Measurements from ENCODE around the gene KCNT1.

Gene KCNT1

GRCh38 chr9:135699440-135699839 is 2.5 kb upstream of the KCNT1 start, which contains the start of gene SOHLH1:
TSS of gene SOHLH1 (minus strand) at chr9:135699481. CDS start at chr9:135699467, 14 bp downstream.
- DNase-seq (ENCODE audit: low read depth in 3 of 3), result no peak

GRCh38 chr9:135700525-135700924 is 1.5 kb upstream of the KCNT1 start:
- no peak for DNase-seq (ENCODE audit: low read depth in 3 of 3)

DNA sequence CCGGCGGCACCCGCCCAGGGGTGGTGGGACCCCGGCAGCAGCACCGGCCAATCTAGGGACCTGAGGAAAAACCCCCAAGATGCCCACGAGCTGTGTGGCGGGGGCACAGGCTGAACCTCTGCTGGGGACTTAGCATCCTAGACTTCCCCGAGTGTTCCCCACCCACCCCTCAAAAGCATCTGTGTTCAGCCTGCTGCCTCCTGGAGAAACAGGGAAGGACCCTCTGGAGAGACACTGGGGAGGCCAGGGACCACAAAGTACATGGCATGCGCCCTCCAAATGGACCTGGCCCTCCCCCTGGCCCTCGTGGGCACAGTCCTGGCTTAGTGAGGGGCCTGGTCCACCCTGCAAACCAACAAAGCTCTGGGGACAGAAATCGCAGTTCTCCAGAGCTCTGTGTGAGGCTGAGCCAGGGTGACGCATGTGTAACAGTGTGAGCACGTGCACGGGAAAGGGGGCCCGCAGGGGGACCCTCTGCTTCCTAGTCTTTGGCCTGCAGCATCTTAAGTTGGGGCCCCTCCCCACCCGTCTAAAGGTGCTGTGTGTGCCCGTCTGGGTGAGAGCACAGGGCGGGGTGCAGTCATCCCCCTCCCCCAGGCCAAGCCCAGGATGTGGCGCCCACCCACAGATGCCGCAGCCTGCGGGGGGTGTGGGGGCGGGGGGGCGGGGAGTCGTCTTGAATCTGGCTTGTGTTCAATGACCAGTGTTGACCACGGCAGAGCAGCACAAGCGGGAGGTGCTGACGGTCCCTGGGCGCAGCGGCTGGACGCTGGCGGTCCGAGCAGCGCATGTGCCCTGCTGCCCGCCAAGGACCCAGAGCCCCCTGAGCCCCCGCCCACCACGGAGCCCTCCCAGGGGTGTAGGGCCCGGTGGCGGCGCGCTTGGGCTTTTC is 672 bp upstream of the KCNT1 start:
- no peak for DNase-seq (ENCODE audit: low read depth in 3 of 3)

DNA sequence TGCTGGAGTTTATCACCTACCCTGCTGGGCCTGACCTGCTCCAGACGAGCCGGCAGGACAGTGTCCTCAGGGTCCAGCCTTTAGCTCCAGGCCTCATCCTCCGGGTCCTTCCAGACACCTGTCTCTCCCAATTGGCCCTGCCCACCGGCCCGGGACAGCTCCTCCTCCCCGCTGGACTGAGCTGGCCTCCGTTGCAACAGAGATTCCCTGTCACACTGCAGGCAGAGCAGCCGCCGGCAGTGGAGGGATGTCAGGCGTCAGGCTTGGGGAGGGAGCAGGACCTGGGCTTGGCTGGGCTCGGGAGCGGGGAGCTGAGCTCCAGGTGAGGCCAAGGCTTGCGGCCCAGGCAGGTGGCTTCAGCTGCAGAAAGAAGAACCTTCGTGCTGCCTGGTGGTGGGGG is 1.7 kb downstream of the KCNT1 start:
- DNase-seq (ENCODE audit: low read depth in 3 of 3), result no peak

GRCh38 chr9:135704483-135704882 is 2.5 kb downstream of the KCNT1 start:
- DNase-seq (ENCODE audit: low read depth in 3 of 3), result no peak

GRCh38 chr9:135705376-135705775 is 3.4 kb downstream of the KCNT1 start:
- no peak for DNase-seq (ENCODE audit: low read depth in 3 of 3)

DNA sequence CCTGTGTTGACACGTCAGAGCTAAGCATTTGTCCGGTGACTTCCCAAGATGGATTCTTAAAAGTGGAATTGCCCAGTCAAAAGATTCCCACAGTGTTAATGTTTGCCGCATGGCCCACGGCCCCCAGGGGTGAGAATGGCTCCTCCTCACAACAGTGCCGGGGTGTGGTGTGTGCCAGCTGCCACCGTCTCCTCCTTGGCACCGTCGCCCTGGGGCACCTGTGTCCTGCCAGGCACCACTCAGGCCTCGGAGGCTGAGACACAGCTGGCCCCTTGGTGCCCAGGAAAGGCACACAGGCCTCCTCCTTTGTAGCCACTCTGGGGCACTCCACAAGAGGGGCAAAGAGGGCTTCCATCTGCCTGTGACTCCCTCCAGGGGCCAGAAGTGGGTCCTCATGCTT is 4.3 kb downstream of the KCNT1 start:
- DNase-seq (ENCODE audit: low read depth in 3 of 3), result no peak

DNA sequence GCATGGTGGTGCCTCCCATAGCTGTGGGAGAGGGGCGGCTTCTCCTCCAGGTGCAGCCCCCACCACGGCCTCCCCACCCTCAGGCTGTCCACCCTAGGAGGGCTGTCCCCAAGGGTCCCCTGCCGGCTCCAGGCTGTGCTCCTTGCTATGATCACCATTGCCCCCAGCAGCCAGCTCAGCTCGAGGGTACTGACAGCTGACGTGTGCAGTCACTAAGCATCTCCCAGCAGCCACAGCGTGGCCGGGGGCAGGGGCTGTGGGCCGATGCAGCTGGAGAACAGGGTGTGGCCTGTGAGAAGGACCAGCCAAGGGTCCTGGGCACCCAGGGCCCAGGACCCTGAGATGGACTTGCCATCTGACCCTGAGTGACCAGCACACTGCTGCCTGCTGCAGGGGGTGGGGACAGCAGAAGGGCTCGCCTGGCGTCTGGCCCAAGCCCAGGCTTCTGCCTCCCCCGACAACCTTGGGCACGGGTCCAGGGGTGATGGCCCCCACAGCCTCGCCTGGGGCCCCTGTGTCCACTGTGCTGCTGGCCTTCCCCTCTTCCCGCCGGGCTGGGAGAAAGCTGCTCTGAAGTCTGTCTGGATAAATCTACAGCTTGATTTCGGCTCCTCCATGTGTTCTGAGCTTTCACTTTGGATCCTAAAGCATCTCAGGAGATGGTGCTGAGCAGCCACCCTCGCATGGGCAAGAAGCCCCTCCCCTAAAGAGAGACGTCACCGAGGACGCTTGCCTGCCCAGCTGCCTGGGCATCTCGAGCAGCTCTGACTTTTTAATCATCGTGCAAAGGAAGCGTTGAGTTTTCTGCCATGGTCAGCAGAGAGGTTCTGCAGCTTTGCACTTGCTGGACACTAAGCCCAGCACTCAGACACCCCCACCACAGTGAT is 5.5 kb downstream of the KCNT1 start:
- DNase-seq (ENCODE audit: low read depth in 3 of 3), result no peak

DNA sequence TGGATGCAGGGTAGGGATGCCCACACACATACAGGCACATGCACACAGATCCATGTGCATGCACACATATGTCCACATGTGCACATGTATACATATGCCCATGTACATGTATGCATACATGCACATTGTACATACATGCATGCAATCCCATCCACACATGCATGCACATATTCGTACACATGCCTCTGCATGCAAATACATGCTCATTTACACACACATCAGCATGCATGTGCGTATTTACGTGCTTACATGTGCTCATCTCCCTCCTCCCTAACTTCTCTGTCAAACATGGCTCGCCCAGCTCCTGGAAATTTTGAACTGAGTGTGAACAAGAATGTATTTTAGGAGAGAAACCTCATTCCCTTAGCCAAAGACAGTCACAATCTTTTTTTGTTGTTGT is 6.2 kb downstream of the KCNT1 start:
- DNase-seq (ENCODE audit: low read depth in 3 of 3), result no peak

GRCh38 chr9:135711391-135711790 is 9.4 kb downstream of the KCNT1 start:
- DNase-seq (ENCODE audit: low read depth in 3 of 3), result no peak

- DNase-seq (ENCODE audit: low read depth in 3 of 3), result no peak
These were observed 9.9 kb downstream of the KCNT1 start for GRCh38 chr9:135711881-135712280.

DNA sequence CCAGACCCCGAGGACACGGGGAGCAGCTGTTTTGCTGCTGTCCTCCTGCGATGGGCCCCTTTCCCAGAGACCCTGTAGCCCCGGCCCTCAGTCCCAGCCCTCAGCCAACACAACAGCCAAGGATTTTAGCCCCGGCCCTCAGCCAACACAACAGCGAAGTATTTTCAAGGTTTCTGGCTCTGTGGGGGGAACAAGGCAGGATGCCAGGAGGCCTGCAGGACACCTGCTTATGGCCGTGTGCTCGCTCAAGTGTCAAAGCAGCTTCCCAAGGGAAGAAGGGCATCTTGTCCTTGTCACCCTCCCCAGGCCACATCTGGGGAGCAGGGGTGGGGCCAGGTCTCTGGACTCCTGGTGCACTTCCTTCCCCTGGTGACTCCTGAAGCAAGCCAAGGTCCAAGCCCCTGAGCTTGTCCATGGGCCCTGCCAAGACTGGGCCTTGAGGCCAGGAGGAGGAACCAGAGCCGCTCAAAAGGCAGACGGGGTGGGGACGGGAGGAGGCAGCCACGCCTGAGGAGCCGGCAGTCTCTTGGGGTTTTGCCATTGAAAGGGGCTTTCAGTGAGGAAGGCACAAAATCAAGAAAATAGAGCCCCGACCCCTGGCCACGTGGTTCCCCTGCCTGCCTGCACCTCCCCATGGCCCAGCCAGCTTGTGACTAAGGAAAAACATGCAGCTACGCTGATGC is 10.8 kb downstream of the KCNT1 start:
- DNase-seq (ENCODE audit: low read depth in 3 of 3), result no peak

DNA sequence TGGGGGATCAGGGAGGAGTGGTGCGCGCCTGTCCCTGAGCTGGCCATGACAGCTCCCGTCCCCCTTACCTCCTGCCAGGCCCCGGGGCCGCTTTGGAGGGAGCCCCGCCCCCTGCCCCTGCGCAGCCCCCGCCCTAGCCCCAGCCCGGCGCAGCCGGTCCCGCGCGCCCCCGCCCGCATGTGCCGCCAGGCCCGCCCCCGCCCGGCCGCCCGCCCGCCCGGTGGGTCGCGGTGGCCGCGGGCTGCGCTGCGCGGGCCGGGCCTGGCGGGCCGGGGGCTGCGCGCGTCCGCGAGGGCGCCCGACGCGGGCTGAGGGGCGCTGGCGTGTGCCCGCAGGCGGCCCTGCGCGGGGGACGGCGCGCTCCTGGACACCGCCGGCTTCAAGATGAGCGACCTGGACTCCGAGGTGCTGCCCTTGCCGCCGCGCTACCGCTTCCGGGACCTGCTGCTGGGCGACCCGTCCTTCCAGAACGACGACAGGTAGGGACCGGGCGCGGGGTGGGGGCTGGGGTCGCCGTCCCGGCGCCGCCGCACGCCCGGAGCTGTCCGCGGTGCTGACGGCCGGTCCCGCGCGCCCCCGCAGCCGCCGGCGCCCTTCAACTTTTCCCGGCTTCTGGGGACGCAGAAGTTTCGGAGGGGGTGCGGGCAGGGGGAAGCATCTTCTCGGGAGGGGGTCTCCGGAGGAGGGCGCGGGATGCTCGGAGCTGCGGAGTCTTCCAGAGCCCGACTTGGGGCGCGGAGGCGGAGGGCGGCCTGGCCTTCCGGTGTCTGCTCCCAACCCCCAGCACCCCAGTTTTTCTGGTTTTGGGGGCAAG is 12.5 kb downstream of the KCNT1 start:
- no peak for DNase-seq (ENCODE audit: low read depth in 3 of 3)

- DNase-seq (ENCODE audit: low read depth in 3 of 3), result no peak
These were observed 13.1 kb downstream of the KCNT1 start for GRCh38 chr9:135715056-135715595.

- no peak for DNase-seq (ENCODE audit: low read depth in 3 of 3)
These were observed 14.1 kb downstream of the KCNT1 start for GRCh38 chr9:135716045-135716444.

GRCh38 chr9:135717410-135717809 is 15.4 kb downstream of the KCNT1 start:
- DNase-seq (ENCODE audit: low read depth in 3 of 3), result no peak

- DNase-seq (ENCODE audit: low read depth in 3 of 3), result no peak
These were observed 16.6 kb downstream of the KCNT1 start for GRCh38 chr9:135718616-135719015.

- no peak for DNase-seq (ENCODE audit: low read depth in 3 of 3)
These were observed 17.5 kb downstream of the KCNT1 start for GRCh38 chr9:135719472-135719871.

DNA sequence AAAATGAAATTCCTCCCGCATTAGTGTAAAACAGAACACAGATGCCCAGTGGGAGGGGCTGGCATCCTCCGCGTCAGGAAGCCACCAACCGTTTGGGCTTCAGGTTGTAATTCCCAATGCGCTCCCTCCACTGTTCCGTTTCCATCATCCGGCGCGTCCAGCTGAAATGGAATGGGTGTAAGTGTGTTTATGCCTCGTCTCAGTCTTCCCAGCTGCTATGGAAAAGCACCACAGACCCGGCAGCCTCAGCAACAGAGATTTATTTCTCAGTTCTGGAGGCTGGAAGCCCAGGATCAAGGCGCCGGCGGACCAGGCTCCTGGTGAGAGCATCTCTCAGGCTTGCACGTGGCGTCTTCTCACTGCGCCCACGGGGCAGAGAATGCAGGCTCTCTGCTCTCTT is 20.4 kb downstream of the KCNT1 start:
- no peak for DNase-seq (ENCODE audit: low read depth in 3 of 3)

DNA sequence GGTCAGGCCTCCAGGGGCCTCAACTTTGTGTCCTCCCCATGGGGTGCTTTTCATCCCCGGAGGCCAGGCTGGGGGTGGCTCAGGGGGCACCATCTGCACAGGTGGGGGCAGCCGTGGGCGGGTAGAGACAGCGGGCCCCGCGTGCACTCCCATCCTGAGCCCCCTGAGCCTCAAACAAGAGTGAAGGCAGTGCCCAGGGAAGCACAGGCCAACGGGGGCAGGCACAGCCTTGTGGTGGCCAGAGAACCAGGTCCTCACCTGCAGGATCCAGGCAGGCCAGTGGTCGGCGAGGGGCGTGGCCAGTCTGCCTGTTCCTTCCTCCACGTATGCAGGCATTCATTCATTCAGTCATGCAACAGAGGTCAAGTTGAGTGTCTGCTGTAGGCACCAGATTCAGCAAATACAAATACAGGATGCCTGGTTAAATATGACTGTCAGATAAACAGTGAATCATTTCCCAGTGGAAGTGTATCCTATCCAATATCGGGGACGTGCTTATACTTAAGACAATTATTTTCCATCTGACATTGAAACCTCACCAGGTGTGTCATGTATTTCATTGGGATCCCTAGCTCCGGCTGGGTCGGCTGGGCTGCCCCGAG is 22.3 kb downstream of the KCNT1 start:
- DNase-seq (ENCODE audit: low read depth in 3 of 3), result no peak

Data from stimulated activated CD4-positive, alpha-beta T cell treated with anti-CD3 and anti-CD28 coated beads, TNF-alpha, amount 100 ng/mL, for 48 hours (primary cell).